Lung (tissue), 12 donors: Measurements from ENCODE around the gene PRKCZ. TPM values are rescaled to one million over a fixed set of nuclear protein-coding genes. Genes with fewer than 3 reads are reported as not detected.

Experiments used
- ATAC-seq: fragments of 200-7000 bp; cut with Tn5 transposase; one replicate; pipeline ENCODE4 v1.9.1; 2020; ENCODE audit warnings: moderate number of reproducible peaks; ENCODE audit not compliant: insufficient read depth, low FRiP score
- DNase-seq, 3 donors: peaks; one replicate each; pipeline ENCODE4 v3.0.0-alpha.2; 2013 to 2017
- H3K27ac ChIP-seq, 2 donors: one replicate each; pipeline ENCODE4 v1.5.1; 2013; ENCODE audit warnings: mild to moderate bottlenecking in 2 of 2, moderate library complexity in 2 of 2, control low read depth in 1 of 2, inconsistent platforms in 1 of 2, low read depth in 1 of 2, low read length in 1 of 2
- H3K27me3 ChIP-seq, 3 donors: one replicate each; pipeline ENCODE4 v1.5.1; 2013; ENCODE audit warnings: low read length in 2 of 3; ENCODE audit not compliant: control insufficient read depth in 3 of 3, insufficient read depth in 3 of 3
- H3K36me3 ChIP-seq, 4 donors: one replicate each; pipeline ENCODE4 v1.5.1; 2013; ENCODE audit warnings: low read length in 4 of 4, mild to moderate bottlenecking in 1 of 4, moderate library complexity in 1 of 4; ENCODE audit not compliant: control insufficient read depth in 4 of 4, insufficient read depth in 4 of 4
- H3K4me1 ChIP-seq, 5 donors: one replicate each; pipeline ENCODE4 v1.5.1; 2013; ENCODE audit warnings: low read length in 5 of 5, mild to moderate bottlenecking in 2 of 5, moderate library complexity in 1 of 5; ENCODE audit not compliant: control insufficient read depth in 5 of 5, insufficient read depth in 5 of 5
- H3K4me3 ChIP-seq: one replicate; pipeline ENCODE4 v1.5.1; 2013; ENCODE audit warnings: mild to moderate bottlenecking, control low read depth, moderate library complexity
- H3K9ac ChIP-seq, 2 donors: one replicate each; pipeline ENCODE4 v1.5.1; 2013; ENCODE audit warnings: low read length in 2 of 2, control low read depth in 1 of 2; ENCODE audit not compliant: insufficient read depth in 1 of 2
- H3K9me3 ChIP-seq, 4 donors: one replicate each; pipeline ENCODE4 v1.5.1; 2013; ENCODE audit warnings: low read length in 3 of 4, mild to moderate bottlenecking in 1 of 4, moderate library complexity in 1 of 4; ENCODE audit not compliant: control insufficient read depth in 4 of 4, insufficient read depth in 3 of 4
- WGBS, 2 donors: extraction: QIAGEN DNeasy Blood & Tissue Kit; methylation state at CpG; one replicate each; pipeline ENCODE4 v1.1.7; 2013; 5-methylcytosine and 5-hydroxymethylcytosine counted together
- polyA plus RNA-seq, 2 donors: library from polyadenylated mRNA; stranded (reverse); fragments of 200-250 nt; gene quantifications; one replicate each; pipeline ENCODE4 v1.2.1, GENCODE V29; 2013
- total RNA-seq, 2 donors: library from RNA; depleted of rRNA in 1 of 2; stranded (reverse); fragments of >200 nt in 1 of 2; gene quantifications; one replicate each; pipeline ENCODE4 v1.2.1, GENCODE V29; 2014 to 2021
- TF ChIP-seq, protein P1 (sequence below): IDR thresholded peaks from 2 replicates; pipeline ENCODE4 v1.5.1; 2012; ENCODE audit warnings: mild to moderate bottlenecking; ENCODE audit errors: control extremely low read depth, extremely low read depth
- donor health status: control.
- donor health status: control.
- donor health status: Bipolar disorder and iron deficiency.
- donor health status: healthy.
- donor health status: DM: yes; HTN: yes; CAD: no.

The PRKCZ gene
- total and polyA plus RNA-seq, 4 donors, result 55.2 to 149 (median 117) TPM

DNA sequence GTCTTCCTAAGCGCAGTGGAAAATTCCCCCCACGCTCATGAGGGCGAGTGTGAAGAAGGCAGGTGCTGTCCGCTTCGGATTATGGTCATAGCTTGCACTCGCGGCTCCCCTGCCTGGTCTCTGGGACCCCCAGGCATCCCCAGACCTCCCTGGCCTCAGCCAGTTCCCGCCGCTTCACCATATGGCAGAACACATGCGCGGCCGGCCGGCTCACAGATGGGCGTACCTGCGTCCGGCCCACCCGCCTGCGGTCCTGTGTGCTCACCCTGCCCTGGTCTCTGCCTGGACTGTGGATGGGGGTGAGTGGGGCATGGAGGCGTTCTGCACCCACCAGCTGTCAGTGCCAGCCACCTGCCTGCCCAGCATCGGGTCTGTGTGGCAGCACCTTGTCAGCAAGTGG lies 34.1 kb downstream of the PRKCZ start:
- Histone ChIP-seq H3K4me3 (no peak overlapping the region), H3K27me3 (no peaks in the 10 kb centered on the region), H3K9ac (no peak overlapping the region), H3K4me1 (no peaks in the 10 kb centered on the region), H3K36me3 (peaks cover 0 to 4% (median 0%) of the 10 kb centered on the region in 4 donors), H3K27ac (no peak overlapping the region), H3K9me3 (peaks cover 0 to 11% (median 0%) of the 10 kb centered on the region in 4 donors)
- ATAC-seq (no peak), DNase-seq (no peak)
- 95 to 97% methylated on average over 20 of the region's 20 CpGs for WGBS, 2 donors
- TF ChIP-seq, protein P1, sequence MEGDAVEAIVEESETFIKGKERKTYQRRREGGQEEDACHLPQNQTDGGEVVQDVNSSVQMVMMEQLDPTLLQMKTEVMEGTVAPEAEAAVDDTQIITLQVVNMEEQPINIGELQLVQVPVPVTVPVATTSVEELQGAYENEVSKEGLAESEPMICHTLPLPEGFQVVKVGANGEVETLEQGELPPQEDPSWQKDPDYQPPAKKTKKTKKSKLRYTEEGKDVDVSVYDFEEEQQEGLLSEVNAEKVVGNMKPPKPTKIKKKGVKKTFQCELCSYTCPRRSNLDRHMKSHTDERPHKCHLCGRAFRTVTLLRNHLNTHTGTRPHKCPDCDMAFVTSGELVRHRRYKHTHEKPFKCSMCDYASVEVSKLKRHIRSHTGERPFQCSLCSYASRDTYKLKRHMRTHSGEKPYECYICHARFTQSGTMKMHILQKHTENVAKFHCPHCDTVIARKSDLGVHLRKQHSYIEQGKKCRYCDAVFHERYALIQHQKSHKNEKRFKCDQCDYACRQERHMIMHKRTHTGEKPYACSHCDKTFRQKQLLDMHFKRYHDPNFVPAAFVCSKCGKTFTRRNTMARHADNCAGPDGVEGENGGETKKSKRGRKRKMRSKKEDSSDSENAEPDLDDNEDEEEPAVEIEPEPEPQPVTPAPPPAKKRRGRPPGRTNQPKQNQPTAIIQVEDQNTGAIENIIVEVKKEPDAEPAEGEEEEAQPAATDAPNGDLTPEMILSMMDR, result no peak

DNA sequence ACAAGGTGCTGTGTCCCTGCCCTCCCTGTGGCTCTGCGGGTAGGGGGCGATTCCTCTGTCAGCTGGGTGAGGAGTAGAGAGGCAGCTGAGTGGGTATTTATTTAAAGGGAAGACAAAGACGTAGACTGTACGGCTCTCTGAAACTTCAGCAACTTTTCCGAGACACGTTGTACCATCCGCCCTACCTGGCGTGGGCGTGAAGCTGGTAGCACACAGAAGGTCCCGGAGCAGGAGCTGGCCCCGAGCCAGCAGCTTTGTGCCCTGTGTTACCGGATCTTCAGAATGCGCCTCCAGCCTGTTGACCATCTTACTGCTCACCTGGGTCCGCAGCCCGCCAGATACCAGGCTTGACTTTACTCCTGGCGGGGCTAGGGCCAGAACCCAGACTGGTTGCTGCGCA lies 34.9 kb downstream of the PRKCZ start:
- H3K9me3 ChIP-seq, result peaks cover 0 to 4% (median 0%) of the 10 kb centered on the region in 4 donors
- no peaks in the 10 kb centered on the region for H3K27me3 ChIP-seq
- H3K9ac ChIP-seq, result no peak overlapping the region
- H3K36me3 ChIP-seq, result peaks cover 0 to 4% (median 0%) of the 10 kb centered on the region in 4 donors
- TF ChIP-seq, protein P1, result no peak
- WGBS, 2 donors, result 84 to 86% methylated on average over 17 of the region's 17 CpGs
- H3K27ac ChIP-seq, result no peak overlapping the region
- ATAC-seq (no peak), DNase-seq (peak in 2 of 3 donors; percentile 41 to 48)
- H3K4me1 ChIP-seq, result no peaks in the 10 kb centered on the region
- no peak overlapping the region for H3K4me3 ChIP-seq

DNA sequence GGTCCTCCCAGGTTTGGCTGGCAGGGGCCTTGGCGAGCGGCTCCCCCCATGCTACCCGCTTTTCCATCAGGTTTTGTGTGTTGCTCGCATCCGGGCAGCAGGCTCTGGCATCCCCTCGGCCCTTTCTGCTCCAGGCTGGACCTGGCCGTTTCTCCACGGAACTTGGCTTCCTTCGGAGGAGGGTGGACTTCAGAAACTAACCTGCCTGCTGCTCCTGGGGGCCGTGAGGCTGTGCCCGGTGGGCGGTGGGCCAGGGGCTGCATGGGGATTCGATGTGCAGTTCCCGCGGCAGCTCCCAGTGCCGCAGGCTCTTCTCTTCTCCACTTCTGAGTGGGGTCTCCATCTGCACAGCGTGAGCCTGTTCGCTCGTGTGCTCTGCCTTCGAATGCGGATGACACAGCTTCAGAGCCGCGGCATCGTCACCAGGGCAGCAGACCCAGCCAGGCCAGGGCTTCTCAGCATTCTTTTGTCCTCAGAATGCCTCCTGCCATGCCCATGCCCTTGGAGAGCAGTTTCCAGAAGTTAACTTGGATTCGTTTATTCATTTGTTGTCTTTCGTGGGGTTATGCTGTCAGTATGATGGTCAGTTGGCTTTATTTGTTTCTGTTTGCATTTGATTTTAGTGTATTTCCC lies 36.4 kb downstream of the PRKCZ start:
- no peak for ATAC-seq
- H3K4me3 ChIP-seq, result no peak overlapping the region
- 94 to 96% methylated on average over 26 of the region's 26 CpGs for WGBS, 2 donors
- H3K27me3 ChIP-seq, result no peaks in the 10 kb centered on the region
- no peak overlapping the region for H3K27ac ChIP-seq
- TF ChIP-seq, protein P1, result no peak
- H3K9ac ChIP-seq, result no peak overlapping the region
- peaks cover 0 to 4% (median 0%) of the 10 kb centered on the region in 4 donors for H3K36me3 ChIP-seq
- DNase-seq, result no peak
- H3K4me1 ChIP-seq, result no peaks in the 10 kb centered on the region
- peaks cover 0 to 2% (median 0%) of the 10 kb centered on the region in 4 donors for H3K9me3 ChIP-seq

DNA sequence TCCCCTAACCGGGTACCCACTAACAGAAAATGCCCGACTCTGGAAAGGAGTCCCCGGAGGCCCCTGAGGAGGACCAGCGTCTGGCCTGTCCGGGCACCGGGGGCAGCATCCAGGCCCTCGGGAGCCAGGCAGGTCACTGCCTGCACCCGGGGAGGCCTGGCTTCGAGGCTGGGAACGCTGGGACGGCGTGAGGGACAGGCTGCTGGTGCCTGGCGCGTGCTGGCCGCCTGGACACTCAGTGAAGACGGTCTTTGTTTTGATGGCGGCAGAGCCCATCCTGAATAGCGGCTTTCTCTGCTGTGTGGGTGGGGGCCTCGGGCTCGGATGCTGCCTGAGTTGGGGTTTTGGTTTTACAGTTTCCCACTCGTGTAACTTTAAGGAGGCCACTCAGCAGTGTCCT lies 37.6 kb downstream of the PRKCZ start:
- no peaks in the 10 kb centered on the region for H3K27me3 ChIP-seq
- no peak overlapping the region for H3K4me3 ChIP-seq
- 82 to 84% methylated on average over 21 of the region's 21 CpGs for WGBS, 2 donors
- TF ChIP-seq, protein P1, result no peak
- ATAC-seq, result no peak
- DNase-seq, result no peak
- no peaks in the 10 kb centered on the region for H3K9me3 ChIP-seq
- H3K27ac ChIP-seq, result no peak overlapping the region
- no peaks in the 10 kb centered on the region for H3K4me1 ChIP-seq
- peaks cover 0 to 4% (median 0%) of the 10 kb centered on the region in 4 donors for H3K36me3 ChIP-seq
- H3K9ac ChIP-seq, result no peak overlapping the region
